Esophagus squamous epithelium (tissue), 4 donors: ENCODE measurements around the gene CXADR.

ENCODE experiments used
- CTCF ChIP-seq, 6 experiments: fragments of 450-650 bp in 4 of 6; fragments of 200-600 bp in 2 of 6; sonication (generic) in 2 of 6; IDR thresholded peaks; one replicate each; pipeline ENCODE4 v1.5.1; 2016 to 2019; ENCODE audit warnings: antibody characterized with exemption in 6 of 6, mild to moderate bottlenecking in 4 of 6, moderate library complexity in 4 of 6
- POLR2A ChIP-seq, 4 donors: fragments of 450-650 bp; IDR thresholded peaks; one replicate each; pipeline ENCODE4 v1.6.1; 2017; ENCODE audit warnings: antibody characterized with exemption in 4 of 4, mild to moderate bottlenecking in 4 of 4, moderate library complexity in 3 of 4

- no peak for TF ChIP-seq CTCF (IDR thresholded peaks at IDR 0.05)
- no peak for TF ChIP-seq POLR2A (IDR thresholded peaks at IDR 0.05)
Measured at GRCh38 chr21:17540530-17540929, 27.7 kb downstream of the CXADR start.
